ENCODE results near the gene SEC14L2. TPM values are rescaled to one million over a fixed set of nuclear protein-coding genes. Genes with fewer than 3 reads are reported as not detected.

SEC14L2 gene
- total RNA-seq, 1 donor from 2014 or later, result 252 TPM

DNA sequence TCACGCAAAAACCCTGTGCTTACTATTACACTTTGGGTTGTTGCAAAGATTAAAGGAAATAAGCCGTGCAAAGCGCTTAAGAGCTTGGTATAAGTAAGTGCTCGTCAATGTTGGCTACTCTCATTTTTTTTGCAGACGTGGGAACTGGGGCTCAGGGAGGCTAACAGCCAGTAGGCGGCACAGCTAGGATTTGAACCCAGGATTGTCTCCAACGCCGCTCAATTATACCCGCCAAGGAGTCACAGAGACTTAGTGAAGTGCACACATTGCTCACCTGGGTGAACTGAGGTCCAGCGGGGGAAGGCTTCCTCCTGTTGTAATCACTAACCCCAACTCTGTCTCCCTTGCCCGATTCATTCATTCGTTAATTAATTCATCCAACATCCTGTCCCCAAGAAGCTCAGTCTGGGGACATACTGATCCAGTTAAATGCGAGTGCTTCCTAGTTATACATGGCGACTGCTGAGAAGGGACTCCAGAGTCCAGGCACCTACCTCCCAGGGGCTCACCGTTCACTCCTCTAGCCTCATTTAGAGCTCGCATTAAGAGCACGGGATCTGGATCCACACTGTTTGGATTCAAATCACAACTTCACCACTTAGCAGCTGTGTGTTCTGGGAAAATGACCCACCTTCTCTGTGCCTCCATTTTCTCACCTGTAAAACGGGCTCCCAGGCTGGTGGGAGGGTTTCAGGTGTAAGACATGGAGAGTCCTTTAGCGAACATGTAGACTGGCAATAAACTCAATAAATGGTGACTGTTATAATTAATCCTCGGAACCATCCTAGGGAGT, 27.9 kb downstream of the SEC14L2 start:
- DNase-seq (ENCODE audit: low spot score) (no peak), ATAC-seq (peak; percentile 0)

DNA sequence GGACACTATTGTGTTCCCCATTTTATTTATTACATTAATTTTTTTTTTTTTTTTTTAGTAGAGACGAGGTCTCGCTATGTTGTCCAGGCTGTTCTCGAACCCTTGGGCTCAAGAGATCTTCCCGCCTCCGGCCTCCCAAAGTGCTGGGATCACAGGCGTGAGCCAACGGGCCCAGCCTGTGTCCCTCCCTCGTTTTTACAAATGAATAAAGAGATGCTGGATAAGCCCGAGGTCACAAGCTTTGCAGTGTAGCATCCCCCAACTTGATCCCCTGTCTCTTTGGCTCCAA, 28.5 kb downstream of the SEC14L2 start:
- ATAC-seq (no peak), DNase-seq (ENCODE audit: low spot score) (no peak)

DNA sequence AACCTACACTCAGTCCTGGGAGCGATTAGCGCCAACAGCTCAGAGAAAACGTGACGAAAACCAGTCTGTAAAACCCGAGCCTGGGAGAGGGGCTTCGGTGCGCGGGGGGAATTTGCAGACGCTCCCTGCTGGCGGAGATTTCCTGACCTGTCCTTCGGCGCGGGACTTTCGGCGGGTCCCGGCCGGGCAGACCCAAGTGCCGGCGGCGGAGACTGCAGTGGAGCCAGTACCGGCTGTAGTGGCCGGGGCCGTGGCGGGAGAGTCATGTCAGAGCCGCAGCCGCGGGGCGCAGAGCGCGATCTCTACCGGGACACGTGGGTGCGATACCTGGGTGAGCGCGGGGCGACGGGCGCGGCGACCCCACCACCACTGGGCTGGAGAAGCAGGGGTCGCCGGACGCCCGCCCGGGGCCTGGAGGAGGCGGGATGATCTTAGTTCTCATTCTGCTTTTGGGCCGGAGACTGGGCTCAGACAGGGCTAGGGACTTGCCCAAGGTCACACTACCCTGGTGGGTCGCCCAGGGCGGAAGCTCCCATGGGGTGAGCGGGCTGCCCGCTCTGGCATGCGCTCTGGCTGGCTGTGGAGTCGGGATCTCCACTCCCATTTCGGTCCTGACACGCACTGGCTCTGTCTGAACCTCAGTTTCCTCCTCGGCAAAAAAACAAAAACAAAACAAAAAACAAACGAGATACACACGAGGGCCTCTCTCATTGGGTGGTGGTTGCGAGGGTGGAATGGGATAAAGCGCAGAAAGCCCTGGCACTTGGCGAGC, 29.0 kb downstream of the SEC14L2 start, which contains the start of gene MTFP1:
Gene MTFP1, plus strand, starts transcription at position 153 of the 772 bp plus-strand sequence. Its CDS starts 112 bp downstream, at position 265.
- peak; percentile 4 for ATAC-seq
- DNase-seq (ENCODE audit: low spot score), result peak; percentile 73

DNA sequence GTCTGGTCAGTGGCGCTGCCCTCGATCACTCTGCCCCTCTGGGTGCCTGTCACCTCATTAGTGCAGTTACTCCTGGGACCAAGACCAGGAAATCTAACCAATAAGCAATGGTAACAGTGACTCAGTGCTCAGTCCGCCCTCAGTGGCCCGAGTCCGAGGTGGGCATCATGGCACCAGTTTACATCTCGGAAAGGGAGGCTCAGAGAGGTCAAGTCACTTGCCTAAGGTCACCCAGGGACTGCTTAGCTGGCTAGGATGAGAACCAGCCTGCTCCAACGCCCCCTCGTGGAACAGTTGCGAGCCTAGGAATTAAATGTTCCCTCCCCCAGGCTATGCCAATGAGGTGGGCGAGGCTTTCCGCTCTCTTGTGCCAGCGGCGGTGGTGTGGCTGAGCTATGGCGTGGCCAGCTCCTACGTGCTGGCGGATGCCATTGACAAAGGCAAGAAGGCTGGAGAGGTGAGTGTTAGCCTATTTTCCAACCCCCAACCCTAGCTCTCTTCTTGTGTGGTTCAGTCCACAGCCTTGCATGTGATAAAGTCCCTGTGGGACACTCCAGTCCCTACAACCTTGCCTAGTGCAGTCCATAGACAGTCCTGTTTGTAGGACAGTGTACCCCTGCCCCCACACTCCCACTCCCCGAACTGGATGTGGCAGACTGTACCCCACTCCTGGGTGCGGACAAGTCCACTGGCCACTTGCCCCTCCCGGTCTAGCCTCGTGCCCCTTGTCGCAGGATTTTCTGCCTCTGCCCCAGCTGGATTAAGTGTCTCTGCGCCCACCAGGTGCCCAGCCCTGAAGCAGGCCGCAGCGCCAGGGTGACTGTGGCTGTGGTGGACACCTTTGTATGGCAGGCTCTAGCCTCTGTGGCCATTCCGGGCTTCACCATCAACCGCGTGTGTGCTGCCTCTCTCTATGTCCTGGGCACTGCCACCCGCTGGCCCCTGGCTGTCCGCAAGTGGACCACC, 29.9 kb downstream of the SEC14L2 start:
- peak; percentile 88 for DNase-seq (ENCODE audit: low spot score)
- peak; percentile 32 for ATAC-seq

DNA sequence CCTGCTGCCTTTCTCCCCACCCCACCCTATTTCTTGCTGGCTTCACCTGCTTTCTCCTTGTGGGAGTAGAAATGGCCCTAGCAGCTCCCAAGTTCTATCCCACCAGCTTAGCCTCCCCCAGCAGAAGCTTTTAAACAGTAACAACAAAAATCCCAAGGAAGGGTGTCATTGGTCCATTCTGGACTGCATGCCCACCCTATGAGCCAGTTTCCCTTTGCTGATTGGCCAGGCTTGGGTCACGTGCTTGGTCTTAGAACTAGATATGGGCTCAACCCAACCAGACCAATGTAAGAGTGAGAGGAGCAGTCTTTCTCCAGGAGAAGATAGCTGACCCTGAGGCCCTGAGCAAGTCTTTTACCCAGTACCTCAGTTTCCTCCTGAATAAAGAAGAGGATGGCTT, 31.1 kb downstream of the SEC14L2 start:
- no peak for DNase-seq (ENCODE audit: low spot score)
- ATAC-seq, result no peak

DNA sequence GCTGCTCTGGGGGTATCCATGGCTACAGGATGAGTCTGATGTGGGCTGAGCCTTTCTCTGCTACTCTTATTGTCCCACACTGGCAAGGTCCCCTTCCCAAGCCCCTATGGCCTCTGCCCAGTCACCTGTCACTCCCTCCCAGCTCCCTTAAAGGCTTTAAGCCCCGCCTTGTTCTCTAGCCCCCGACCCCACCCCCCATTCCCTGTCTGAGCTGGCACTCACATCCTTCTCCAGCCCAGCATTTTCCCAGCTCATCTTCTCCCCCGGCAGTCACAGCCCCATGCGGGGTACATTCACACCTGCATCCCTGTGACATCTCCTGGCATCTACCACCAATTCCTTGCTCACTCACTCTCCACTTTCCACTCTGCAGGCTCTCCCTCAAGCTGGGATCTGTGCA, 33.1 kb downstream of the SEC14L2 start:
- ATAC-seq, result no peak
- no peak for DNase-seq (ENCODE audit: low spot score)

DNA sequence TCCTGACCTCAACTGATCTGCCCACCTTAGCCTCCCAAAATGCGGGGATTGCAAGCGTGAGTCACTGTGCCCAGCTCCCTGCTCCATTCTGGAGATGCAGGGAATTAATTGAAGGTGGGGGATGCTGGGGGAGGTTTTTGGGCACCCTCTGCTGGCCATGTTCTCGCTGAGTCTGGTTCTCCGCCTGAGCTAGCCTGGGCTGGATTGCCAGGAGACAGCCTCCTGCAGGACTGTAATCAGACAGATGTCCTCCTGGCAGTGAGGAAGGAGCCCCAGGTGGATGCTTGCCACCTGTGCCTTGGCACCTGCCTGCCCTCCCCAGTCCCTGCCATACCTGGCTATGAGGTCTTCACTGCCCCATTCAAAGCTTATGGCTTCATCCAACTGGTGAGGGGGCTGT, 34.1 kb downstream of the SEC14L2 start:
- DNase-seq (ENCODE audit: low spot score) (no peak), ATAC-seq (no peak)

DNA sequence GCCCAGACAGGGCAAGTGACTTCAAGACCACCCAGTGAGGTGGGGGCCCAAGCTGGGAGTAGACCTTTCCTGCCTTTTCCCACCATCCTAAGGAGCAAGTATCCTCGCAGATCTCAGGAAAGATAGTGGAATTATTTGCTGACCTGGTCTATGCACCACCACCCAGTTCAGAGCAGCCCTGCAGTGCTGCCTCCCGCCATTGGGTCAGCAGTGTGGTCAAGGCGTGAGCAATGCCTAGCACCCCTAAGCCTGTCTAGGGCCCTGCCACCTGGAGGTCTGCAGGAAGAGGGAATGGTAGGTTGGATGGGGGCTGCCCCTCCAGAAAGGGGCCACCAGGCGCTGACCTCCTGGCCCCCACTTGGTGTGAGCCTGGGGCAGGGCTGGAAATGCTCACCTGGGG, 35.3 kb downstream of the SEC14L2 start:
- peak; percentile 54 for ATAC-seq
- DNase-seq (ENCODE audit: low spot score), result no peak

DNA sequence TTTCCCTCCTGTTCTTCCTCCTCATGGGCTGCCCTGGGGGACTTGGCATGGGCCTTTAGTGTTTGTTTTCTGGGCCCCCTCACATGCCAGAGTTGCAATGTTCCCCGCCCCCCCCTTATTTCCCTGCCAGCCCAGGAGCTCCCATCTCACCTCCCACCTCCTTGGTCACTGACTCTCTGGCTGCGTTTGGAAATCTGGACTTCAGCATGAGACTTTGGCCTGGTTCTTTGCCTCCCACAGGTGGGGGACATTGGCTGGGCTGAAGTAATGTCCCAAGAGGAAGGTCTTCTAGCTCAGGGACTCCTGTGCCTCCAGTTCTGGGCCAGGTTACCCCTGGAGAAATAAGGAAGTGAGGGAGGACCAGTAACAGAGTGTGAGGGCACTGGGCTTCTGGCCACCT, 35.7 kb downstream of the SEC14L2 start:
- peak; percentile 78 for DNase-seq (ENCODE audit: low spot score)
- peak; percentile 77 for ATAC-seq

DNA sequence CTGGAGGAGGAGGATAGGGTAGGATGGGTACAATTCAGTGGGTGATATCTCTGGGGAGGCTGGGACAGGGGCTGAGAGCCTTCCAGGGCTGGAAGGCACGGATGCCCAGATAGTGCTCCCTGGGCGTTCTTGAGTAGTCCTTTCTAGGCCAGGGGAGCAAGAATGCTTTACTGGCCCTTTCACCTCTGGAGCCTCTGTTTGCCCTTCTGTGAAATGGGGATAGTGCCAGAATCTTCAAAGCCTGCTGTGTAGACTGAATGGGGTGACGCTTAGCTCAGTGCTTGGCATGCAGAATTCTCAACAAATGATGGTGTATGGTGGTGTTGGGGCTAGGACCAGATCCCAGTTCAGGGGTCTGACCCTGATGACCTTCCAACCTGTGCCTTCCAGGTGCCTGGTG, 36.4 kb downstream of the SEC14L2 start:
- ATAC-seq, result no peak
- no peak for DNase-seq (ENCODE audit: low spot score)

DNA sequence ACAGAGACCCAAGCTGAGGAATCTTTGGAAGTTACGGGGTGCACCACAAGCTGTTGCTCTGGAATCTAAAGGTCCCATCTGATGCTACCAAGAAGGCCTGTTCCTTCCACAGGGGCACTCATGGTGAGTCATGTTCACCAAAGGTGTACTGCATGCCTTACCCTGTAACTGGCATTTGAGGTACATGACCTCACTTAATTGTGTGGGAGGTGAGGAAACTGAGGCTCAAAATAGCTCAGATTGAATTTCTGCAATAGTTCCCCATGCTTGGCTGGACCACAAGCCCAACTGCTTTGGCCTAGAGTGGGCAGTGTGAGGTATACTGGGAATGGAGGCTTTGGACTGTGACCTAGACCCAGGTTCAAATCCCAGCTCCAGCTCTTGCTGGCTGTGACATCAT, 37.0 kb downstream of the SEC14L2 start:
- ATAC-seq, result no peak

DNA sequence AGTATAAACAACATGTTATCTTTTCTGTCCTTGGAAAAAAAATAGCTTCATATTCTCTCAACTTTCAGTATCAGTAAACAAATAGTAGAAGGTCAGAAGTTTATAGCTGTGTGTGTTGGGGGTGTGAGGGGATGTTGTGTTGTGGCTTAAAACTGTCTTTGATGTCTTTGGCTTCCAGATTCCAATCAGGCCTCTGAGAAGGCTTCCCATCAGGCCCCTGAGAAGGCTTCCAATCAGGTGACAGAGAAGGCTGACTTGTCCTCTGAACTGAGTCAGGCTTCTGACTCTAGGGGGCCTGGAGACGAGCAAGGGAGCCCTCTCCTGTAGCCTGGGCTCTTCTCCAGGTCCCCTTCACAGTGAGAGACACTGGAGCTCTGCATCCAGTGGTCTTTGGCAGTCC, 38.0 kb downstream of the SEC14L2 start:
- no peak for DNase-seq (ENCODE audit: low spot score)
- no peak for ATAC-seq

More for the DNA sequence above, 37.0 kb downstream of the SEC14L2 start:
- no peak for DNase-seq (ENCODE audit: low spot score)

DNA sequence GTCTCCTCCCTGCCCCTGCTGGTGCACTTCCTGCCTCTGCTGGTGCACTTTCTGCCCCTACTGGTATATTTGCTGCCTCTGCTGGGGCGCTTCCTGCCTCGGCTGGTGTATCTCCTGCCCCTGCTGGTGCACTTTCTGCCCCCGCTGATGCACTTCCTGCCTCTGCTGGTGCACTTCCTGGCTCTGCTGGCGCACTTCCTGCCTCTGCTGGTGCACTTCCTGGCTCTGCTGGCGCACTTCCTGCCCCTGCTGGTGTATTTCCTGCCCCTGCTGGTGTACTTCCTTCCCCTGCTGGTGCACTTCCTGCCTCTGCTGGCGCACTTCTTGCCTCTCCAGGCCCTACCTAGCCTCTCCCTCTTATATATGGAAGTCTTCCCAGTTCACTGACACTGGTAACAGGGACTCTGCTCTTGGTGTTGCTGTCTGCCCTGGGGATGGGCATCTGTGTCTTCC, 38.9 kb downstream of the SEC14L2 start:
- ATAC-seq (no peak), DNase-seq (ENCODE audit: low spot score) (no peak)

DNA sequence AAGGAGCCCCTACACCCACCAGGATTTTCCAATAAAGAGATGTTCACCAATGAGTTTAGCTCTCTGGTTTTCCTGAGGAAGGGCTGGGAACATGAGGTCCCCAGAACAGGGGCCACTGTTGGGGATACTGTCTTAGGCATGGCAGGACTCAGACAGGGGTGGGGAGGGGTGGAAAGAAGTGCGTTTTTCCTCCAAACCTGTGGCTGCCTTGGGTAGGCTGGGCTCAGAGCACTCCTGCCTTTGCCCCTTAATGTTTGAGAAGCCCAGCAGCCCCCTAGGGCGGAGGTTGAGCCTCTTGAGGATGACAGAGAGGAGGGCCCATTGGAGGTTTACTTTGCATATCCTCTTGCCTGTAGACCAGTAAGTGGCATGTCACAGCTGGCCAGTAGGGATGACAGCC, 39.4 kb downstream of the SEC14L2 start:
- no peak for ATAC-seq
- DNase-seq (ENCODE audit: low spot score), result no peak

DNA sequence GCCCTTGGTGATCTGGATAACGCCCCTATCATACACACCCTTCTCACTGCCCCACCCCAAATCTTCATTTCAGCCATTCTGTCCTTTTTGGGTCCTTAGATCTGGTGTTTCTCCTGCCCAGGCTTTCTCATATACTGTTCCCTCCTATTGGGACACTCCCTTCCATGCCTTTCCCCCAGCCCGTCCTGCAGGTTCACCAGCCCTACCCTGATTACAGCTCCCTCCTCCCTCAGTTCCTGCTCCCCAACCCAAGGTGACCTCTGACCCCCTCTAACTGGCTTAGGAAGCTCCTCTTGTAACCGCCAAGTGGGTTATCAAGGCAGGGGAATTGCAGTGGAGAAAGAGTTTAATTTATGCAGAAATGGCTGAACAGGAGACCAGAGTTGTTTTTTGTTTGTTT, 41.7 kb downstream of the SEC14L2 start:
- DNase-seq (ENCODE audit: low spot score) (no peak), ATAC-seq (no peak)

DNA sequence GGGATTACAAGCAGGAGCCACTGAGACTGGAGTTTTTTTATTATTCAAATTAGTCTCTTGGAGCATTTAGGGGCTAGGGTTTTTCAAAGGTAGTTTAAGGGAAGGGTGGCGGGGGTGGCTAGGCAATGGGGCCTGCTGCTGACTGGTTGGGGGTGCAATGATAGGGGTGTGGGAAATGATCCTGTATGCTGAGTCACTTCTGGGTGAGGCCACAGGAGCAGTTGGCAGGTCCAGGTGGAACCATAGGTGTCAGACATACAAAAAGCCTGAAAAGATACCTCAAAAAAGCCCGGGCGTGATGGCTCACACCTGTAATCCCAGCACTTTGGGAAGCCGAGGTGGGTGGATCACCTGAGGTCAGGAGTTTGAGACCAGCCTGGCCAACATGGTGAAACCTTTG, 42.4 kb downstream of the SEC14L2 start:
- DNase-seq (ENCODE audit: low spot score) (no peak), ATAC-seq (no peak)

DNA sequence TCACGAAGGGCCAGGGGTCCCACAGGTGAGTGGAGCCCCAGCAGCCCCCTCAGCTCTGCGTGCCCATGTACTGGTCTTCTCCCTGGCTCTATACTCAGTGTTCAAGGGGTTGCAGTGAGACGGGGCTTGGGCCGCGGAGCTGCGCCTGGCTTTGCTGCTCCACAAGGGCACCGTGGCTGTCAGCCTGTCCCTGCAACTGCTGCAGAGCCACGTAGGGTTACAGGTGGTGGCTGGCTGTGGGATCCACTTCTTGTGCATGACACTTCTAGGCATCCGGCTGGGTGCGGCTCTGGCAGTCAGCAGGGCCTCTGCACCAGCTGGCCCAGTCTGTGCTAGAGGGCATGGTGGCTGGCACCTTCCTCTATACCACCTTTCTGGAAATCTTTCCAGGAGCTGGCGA, 43.0 kb downstream of the SEC14L2 start:
- ATAC-seq, result no peak
- DNase-seq (ENCODE audit: low spot score), result no peak

DNA sequence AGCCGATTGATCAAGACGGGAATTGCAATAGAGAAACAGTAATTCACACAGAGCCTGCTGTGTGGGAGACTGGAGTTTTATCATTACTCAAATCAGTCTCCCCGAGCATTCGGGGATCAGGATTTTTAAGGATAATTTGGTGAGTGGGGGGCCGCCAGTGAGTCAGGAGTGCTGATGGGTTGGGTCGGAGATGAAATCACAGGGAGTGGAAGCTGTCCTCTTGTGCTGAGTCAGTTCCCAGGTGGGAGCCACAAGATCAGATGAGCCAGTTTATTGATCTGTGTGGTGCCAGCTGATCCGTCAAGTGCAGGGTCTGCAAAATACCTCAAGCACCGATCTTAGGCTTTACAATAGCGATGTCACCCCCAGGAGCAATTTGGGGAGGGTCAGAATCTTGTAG, 44.3 kb downstream of the SEC14L2 start:
- ATAC-seq, result no peak
- DNase-seq (ENCODE audit: low spot score), result no peak

DNA sequence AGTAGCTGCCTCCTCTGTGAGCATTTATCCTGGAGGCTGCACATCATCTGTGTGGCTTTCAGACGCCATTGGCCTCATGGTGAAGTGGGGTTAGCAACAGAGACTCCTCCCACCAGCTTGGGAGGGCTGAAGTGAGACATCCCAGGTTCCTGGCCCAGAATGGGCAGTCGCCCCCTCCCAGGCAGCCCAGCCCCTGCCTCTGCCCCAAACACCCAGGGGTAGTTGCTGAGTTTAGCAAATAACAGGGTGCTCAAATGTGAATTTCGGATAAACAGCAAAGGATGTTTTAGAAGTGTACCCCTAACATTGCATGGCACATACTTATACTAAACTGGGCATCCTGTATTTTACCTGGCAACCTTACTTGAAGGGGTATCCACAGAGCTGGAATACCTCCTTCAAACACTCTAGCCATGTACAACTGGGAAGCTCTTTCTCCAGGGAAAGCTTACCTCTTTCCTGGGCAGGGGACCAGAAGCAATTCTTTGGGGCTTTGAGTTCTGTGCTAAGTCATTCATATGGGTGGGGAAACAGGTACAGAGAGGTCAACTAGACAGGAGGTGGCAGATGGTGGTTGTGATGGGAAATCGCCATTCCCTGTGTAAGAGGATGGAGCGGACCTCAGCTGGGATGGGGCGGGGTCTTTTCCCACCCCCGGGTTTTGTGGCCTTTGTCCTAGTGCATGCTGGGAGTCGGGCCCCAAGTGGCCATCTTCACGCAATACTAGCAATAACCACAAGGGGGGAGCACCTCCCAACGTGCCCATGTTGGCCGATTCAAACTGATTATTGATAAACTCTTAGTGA, 48.0 kb downstream of the SEC14L2 start:
- DNase-seq (ENCODE audit: low spot score) (peak; percentile 66), ATAC-seq (peak; percentile 95)

DNA sequence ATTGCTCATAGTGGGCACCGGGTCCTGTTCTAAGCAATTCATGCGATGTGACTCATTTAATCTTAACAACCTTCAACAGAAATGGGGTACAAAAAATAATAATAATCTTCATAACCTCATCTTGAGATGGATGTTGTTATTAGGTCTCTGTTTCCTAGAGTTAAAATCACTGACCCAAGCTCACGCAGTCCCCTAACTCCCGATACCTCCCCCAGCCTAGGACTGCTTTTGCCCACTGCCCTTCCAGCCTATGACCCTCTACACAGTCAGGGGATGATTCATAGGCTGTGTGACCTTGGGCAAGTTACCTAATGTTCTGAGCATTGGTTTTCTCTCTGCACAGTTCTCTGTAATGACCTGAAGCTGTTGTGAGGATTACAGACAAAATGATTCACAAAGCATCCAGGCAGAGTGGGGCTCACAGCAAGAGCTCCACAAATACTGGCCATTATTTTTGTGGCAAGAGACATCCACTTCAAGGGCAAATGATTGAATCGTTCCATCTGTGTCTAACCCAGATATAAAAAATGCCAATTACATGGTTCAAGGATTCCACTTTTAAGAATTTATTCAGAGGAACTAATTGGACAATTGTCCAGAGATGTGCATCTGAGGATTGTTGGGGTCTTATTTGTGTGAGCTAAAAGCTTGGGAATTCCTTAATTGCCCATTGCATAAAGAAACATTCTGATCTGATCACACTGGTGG, 48.8 kb downstream of the SEC14L2 start:
- peak; percentile 54 for ATAC-seq
- DNase-seq (ENCODE audit: low spot score), result no peak
